GM18909 (cell line): ENCODE results near the gene AP3B2.
"Not testable (repeated sequence)": the region's sequence is repeated elsewhere in the genome, so short reads cannot be mapped to it uniquely, and the experiment has no call there.

Experiments used
- ATAC-seq: cut with Tn5 transposase; IDR thresholded peaks from one replicate; pipeline ENCODE4 v1.9.1; 2021; ENCODE audit warnings: mild to moderate bottlenecking; ENCODE audit not compliant: unreplicated experiment, poor library complexity

Gene AP3B2

DNA sequence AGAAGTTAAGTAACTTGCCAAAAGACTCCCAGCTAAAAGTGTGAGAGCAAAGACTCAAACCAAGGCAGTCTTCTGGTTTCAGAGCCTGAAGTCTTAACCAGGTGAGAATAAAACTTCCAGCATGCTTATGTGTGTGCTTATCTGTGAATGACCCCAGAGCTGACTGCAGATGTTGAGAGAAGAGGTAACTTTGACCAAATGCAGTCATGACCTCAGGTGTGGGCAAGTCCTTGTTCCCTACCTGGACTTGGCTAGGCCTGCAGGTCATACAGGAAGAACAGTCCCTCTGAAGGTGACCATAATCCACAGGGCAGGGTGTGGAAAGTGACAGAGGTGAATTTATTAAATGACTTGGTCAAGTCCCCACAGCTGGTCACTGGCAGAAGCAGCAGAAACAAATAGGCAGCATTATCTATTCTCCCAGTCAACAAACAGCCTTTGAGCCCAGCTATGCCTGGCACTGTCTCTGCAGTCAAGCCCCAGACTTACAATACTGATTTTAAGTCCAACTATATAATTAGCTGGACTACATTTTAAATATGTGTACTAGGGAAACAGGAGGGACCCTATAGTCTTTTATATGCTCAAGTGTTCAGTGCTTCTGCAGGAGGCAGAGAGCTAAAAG lies 59.5 kb downstream of the AP3B2 start:
- ATAC-seq = no peak

DNA sequence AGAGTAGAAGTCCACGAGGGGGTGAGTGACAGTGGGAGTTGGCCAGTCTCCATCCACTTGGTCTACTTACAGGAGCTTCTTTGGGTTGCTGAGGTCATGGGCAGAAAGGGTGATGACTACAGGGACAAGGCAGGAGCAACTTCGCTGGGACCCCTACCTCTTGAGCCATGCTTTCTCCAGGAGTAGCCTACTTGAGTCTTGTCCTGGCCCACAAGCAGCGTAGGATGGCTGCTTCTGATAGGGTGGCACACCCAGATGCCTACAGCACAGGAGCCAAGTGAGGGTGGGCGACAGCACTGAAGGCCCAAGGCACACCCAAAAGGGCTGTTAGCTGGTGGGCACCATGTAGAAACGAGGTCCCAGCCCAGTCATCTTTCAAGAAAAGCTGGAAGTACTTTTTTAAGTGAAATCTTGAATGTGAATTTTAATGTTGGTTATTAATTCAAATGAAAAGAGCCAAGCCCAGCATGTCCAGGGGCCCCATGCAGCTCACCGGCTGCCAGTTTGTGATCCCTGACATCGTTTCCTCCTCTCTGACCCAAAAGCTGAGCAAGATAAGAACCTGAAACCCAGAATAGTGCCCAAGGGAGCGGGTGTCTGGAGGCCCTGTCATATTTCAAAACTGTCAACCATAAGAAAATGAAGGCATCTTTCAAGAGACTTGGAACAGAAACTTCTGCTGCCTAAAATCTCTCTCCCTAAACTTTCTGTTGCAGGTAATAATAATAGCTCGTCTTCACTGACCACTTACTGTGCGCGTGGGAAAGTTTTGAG lies 60.3 kb downstream of the AP3B2 start:
- no peak for ATAC-seq

DNA sequence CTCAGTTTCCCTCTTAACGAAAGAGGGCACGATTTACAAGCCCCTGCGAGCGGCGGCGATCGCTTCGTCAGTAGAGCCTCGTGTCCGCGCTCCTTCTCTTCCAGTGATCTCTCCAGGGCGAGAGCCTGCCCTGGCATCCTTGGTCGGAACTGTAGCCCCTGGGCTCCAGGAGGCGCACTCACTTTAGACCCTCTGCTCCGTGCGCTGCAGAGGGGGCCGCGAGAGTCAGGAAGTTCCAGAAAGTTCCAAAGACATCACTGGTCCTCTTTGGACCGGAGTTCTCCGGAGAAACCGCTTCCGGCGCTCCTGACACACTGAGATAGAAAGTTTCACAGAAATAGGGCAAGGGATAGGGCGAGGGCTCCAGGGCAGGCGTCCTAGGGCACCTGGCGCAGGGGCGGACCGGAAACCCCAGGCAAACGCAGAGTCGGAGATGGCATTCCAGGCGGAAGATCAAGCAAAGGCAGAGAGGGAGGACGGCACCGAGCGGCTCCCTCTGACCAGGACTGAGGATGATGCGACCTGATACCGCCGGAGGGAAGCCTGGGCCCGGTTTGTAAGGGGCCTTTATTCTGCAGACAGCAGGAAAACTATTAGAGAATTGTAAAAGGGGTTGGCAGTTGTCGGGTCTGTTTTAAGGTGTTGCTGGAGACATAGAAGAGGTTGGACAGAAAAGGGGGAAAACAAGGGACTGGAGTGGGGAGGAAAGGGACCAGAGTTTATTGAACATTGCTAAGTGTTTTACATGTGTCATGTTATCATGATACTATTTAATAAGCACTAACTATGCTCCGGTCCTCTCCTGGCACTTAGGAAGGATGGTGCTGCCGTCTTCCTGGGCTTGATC lies 61.2 kb downstream of the AP3B2 start:
- ATAC-seq = no peak

DNA sequence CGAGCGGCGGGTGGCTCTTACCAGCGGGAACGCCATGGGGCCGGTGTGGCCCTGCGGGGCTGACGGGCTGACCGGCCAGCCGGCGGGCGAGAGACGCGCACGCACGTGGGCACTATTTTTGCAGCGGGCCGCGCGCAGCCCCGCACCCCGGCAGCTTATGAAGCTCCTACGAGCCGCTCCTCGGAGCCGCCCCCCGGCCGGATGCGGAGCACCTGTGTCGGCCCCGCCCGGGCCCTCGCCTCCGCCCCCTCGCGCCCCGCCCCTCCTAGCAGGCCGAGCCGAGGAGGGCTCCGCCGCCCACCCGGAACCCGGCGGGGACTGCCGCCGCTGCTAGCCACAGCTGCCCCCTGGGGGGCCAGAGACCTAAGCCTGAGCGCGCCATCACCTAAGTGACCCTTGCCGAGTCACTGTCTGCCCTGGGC lies 61.8 kb downstream of the AP3B2 start:
- peak; percentile 33 for ATAC-seq

GRCh38 chr15:82647045-82647834 lies 62.4 kb downstream of the AP3B2 start, which contains the start of gene CPEB1:
Gene CPEB1 (minus strand): TSS chr15:82647363. CDS start chr15:82628459, 18,904 bp downstream.
- peak; percentile 36 for ATAC-seq

DNA sequence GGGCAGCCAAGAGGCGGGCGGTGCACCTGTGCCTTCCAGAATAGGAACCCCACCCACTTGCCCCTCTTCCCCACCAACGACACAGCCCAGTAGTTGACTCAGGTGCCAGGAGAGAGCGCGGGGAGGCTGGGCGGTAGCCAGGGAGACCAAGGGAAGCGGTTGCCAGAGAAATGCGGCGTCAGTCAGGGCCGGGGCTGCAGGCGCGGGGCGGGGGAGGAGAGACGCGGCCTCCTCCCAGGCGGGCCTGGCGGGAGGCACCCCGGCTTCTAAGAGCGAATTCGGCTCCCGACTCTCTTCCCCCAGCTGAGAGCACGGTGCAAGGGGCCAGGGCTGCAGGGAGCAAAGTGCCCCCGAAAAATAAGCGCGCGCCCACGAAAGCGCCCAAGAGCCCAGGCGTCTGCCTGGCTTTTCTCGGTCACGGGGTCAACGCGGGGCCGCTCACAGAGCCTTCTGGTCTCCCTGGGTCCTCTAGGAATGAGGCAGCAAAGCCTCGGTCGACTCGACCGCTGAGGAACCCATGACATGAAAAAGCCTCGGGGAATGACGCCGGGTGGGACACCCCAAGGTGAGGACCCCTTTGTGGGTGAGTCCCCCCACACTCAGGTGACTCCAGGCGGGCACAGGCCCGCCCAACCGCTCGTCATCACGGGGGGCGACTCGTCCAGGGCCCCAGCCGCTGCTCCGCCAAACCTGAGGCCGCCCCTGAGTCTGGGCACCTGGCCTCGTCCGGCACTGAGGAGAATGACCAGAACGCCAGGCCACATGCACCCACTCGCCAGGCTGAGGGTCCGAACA lies 63.2 kb downstream of the AP3B2 start:
- no peak for ATAC-seq

DNA sequence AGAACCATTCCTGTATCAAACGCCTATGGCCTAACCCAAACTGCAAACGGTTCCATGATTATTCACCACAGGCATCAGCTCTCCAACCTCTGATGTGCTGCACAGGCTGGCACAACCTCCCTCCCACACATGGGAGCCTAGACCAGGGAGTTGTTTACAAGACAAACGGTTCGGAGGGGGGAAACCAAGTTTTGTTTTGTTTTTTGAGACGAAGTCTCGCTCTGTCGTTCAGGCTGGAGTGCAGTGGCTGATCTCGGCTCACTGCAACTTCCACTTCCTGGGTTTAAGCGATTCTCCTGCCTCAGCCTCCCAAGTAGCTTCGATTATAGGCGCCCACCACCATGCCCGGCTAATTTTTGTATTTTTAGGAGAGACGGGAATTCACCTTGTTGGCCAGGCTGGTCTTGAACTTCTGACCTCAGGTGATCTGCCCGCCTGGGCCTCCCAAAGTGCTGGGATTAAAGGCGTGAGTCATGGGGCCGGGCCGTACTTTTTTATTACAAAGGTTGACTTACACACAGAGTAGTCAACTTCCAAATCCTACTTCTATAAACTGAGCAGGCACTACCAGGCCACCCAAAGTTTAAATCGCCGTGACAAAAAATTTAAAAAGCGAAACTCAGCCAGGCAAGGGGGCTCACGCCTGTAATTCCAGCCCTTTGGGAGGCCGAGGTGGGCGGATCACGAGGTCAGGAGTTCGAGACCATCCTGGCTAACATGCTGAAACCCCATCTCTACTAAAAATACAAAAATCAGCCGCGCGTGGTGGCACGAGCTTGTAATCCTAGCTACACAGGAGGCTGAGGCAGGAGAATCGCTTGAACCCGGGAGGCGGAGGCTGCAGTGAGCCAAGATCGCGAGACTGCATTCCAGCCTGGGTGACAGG lies 64.5 kb downstream of the AP3B2 start:
- ATAC-seq = not testable (repeated sequence)

DNA sequence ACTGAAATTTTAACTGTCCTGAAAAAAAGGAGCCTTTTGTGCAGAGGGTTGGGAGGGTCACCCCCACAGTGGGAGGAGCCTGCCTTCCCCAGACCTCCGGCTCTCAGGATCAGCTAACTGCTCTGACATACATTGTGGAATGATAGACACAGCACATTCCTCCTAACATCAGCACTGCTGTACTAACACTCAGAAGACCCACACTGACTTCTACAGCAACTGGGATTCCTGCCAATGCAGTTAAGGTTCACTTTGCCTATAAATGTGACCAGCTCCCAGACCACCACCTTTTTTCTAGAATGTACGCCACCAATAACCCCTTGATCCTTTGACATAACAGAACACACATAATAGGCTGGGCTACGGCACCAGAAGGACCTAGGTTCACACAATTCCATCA lies 65.7 kb downstream of the AP3B2 start:
- no peak for ATAC-seq

GRCh38 chr15:82642656-82643055 lies 67.0 kb downstream of the AP3B2 start:
- ATAC-seq = no peak

DNA sequence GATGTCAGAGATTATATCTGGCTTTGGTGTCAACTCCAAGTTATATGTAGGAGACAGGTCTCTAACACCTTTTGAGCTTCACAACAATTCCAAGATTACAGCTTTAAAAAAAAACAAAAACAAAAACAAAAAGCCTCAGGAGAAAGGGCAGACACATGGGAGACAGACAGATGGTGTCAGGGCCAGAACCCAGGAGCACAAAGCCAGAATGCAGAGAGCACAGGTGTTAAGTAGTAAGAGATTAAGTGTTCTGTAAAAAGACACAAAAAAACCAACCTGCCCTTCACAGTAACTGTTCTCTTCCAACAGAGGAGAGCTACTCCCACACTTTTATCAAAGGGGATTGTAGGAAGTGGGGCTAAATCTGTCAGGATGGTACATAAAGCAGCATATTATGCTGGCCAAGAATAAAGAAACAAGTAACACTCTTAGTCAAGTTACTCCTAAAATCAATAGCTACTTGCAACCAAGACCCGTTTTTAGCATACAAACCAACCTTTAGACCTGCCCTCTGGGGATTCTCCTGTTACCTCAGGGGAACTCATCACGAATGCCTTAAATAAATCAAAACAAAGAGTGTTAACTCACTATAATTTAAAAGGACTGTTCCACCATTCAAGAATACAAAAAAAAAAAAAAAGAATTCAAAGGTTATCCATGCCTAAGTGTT lies 68.4 kb downstream of the AP3B2 start:
- ATAC-seq = no peak

DNA sequence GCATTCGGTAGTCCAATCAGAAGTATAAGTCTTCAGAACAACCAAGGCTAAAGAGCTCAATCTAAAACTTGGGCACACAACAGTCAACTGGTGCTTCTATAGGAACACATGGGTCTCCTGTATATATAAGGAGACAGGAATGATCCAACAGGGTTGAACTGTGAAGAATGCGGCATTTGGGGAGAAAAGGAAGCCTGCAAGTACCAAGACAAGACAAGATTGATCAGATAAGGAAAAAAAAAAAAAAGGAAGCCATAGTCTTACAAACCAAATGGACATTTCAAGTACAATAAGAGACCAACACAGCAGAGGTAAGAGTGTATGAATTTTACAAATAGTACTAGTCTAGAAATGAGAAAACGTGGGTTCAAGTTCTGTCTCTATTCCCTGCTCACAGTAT lies 69.0 kb downstream of the AP3B2 start:
- ATAC-seq = no peak

DNA sequence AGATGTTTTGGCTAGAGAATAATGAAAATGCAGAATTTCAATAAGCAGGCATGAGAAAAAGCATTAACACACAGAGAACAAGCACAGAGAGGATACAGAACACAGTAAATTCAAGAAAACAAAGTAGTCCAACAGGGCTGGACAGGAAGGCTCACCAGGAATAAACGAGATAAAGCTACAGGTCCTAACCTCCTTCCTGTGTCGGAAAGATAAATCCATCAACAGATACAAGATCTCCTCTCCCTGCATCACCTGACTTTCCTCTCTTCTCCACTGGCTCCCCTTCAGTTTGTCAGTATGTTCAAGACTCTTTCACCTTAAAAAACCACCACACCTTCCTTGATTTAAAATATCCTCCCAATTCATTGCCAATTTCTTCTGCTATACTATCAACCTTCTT lies 73.9 kb downstream of the AP3B2 start:
- no peak for ATAC-seq

GRCh38 chr15:82630033-82630432 lies 79.6 kb downstream of the AP3B2 start:
- no peak for ATAC-seq

DNA sequence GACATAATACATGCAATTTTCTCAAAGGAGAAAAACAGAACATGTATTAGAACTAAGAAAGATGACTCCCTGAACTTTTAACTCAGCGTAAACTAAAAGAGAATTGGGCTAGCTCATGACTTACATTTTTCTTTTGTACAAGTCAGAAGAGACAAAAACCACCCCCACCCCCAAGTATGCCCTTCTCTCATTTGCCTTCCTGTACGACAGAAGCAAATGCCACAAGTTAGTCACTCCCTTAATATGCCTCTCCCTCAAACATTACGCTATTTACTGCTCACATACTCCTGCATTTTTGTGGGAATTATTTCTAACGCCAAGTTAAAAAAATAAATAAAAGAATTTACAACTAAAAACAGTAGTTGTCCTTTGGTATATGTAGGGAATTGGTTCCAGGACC lies 84.5 kb downstream of the AP3B2 start:
- ATAC-seq = no peak

DNA sequence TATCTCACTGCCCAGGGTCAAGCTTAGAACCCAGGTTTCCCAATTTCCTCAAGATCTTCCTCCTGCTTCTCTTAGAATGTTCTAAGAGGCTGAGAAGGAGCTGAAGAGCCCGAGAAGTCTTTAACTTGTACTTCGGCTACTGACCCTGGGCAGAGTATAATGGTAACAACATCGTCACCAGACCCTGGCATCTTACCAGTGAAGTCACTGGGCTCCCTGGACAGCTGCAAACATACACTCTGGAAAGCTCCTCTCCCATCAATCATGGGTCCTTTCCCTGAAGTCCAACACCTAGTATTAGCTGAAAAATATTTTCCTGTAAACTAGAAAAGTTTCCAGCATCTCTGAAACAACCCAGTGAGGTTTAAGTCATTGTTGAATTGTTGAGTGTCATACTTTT lies 85.2 kb downstream of the AP3B2 start:
- ATAC-seq = no peak

DNA sequence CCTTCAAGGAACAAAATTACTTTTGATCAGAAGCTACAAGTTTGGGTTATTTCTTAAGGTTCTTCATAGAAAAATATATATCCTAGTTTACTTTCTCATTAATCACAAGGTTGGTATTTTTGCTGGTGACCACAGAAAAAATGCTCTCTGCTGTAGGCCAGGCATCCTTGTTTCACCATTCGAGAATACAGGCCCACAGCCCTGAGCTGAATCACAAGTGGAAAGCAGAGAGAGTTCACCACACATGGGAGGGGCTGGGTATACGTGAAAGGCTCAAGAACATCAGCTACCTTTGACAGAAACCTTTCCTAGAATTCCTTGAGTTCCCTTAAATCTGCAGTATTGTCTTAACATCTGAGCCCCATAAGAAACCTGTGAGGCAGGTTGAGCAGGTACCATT lies 85.7 kb downstream of the AP3B2 start:
- no peak for ATAC-seq

DNA sequence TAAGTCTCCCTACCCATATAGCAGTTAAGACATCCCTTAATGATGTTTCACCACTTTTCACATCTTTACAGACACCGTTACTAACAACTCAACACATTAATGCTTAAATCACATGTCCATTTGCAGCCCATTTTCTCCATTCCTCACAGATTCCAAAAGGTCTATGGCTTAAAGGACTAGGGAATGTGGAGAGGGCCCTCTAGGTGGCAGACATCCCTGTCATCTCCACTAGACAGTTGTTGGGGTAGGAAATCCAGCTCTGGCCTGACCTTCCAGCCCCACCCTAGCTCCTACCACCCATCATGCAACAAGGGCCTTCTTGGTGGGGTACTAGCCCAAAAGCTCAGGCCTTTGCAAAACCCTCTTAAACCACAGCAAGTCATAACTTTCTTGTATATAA lies 87.7 kb downstream of the AP3B2 start:
- ATAC-seq = no peak

DNA sequence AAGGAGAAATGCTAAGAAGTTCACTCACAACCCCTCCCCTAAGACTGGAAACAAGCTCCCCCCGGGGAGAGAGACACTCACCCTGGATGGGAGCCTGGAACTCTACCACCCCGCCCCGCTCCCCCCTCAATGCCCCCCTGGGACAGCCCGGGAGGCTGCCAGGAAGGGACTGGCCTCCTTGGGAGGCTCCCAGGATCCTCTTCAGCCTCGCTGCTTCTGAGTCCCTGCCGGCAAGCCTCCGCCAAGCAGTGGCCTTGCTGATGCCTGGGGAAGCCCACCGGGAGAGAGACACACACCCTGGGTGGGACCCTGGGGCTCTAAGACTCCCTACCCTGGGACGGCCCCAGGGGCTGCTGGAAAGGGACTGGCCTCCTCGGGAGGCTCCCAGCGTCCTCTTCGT lies 95.9 kb downstream of the AP3B2 start:
- ATAC-seq = no peak
